Occipital lobe (tissue), 2 donors: ENCODE data around the gene PRKRIP1. TPM values are rescaled to one million over a fixed set of nuclear protein-coding genes. Genes with fewer than 3 reads are reported as not detected.
"Not testable (repeated sequence)": the region's sequence is repeated elsewhere in the genome, so short reads cannot be mapped to it uniquely, and the experiment has no call there.

ENCODE experiments used
- DNase-seq: peaks from one replicate; lab custom pipeline; 2025; lab: John Stamatoyannopoulos, UW
- total RNA-seq: library from RNA; depleted of rRNA; stranded (reverse); fragments of >200 nt; gene quantifications from one replicate; pipeline ENCODE4 v1.2.3, GENCODE V29; 2014

PRKRIP1 gene
- total RNA-seq, 1 donor from 2014 or later: 13.6 TPM

DNA sequence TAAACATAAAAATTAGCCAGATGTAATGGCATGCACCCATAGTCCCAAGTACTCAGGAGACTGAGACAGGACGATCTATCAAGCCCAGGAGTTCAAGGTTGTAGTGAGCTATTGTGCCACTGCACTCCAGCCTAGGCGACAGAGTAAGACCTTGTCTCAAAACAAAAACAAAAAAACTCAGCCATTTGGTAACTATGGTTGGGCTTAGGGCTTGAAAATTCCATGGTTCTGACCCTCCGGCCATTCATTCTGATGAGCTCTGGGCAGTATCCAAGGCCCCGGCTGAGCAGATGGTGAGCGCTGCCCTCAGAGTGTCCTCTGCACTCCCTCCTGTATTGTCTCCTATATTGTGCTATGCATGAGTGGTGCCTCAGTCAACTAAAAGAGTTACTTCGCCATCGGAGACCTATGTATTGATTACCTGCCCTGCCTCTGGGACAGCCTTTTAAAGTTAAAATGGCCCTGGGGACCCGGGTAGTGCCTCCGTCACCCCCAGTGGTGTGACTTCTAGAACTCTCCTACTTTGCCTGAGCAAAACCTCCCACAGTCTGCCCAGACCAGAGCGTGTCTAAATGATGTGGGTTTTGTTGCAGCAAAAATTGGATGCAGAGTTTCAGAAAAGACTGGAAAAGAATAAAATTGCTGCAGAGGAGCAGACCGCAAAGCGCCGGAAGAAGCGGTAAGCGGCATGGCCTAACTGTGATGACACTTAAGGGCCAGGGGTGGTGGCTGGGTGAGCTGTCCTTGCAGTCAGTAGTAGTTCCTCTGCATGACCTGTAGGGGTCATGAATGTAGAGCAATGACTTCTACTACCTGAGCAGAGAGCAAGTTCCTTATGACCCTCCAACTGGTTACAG, 8.1 kb downstream of the PRKRIP1 start:
- DNase-seq: no peak

DNA sequence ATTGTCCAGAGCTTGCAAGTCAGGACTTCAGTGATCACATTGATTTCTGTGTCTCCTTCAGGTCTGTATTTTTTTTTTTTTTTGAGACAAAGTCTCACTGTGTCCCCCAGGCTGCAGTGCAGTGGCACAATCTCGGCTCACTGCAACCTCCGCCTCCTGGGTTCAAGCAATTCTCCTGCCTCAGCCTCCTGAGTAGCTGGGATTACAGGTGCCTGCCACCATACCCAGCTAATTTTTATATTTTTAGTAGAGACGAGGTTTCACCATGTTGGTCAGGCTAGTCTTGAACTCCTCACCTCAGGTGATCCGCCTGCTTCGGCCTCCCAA, 8.7 kb downstream of the PRKRIP1 start:
- not testable (repeated sequence) for DNase-seq

DNA sequence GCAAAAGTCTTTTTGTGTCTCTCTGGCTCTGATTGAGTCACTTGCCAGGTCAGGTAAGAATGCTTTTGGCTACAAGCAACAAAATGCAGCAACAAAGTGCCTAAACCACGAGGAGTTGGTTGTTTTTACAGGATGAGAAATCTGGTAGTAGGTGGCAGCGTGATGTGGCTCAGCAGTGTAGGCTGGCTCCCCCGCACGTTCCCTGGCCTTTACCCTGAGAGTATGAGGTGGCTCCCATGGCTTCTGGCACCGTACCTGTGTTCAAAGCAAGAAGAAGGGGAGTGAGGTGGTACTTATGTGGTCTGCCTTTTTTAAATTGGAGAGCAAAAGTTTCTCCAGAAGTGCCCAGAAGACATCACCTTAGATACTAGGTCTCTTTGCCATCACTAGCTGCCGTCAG, 11.7 kb downstream of the PRKRIP1 start:
- DNase-seq: no peak

DNA sequence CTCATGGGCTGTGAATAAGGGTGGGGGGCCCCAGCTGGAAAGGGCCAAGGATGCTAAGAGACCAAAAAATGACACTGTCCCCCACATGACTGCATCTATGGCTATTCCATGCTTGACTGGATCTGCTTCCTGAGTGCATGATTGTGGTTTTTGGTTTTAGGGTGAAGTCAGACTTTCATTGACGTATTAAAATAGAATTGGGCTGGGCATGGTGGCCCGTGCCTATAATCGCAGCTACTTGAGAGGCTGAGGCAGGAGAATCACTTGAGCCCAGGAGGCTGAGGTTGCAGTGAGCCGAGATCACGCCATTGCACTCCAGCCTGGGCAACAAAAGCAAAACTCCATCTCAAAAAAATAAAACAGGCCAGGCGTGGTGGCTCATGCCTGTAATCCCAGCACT, 12.4 kb downstream of the PRKRIP1 start:
- DNase-seq: not testable (repeated sequence)

DNA sequence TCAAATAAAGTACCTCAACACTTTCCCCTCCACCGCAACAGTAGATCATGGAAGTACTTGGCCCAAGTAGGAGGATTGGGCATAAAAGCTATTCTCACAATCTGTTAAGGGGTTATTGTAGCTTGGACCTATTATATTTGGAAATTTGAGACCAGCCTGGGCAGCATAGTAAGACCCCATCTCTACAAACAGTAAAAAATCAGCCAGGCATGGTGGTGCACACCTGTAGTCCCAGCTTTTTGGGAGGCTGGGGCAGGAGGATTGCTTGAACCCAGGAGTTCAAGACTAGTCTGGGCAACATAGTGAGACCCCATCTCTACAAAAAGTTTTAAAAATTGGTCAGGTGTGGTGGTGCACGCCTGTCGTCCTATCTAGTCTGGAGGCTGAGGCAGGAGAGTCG, 13.2 kb downstream of the PRKRIP1 start:
- DNase-seq: no peak

DNA sequence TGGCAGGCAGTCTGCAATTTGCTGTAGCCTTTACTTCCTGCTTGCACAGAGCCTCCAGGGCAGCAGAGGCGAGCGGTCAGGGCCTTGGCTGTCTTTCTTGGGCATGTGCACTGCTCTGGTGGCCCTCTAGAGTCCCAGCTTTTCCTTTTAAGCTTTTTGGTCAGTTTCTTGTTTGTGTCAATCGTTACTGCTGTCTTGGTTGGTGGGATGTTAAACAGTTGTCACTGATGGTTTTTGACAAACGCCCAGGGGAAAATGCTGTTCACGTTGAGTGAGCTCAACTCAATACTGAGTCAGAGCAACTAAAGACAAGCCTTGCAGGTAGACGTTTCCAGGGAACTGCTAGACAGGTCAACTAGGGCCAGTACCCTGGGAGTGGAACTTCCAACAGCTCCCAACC, 14.0 kb downstream of the PRKRIP1 start:
- DNase-seq: no peak

DNA sequence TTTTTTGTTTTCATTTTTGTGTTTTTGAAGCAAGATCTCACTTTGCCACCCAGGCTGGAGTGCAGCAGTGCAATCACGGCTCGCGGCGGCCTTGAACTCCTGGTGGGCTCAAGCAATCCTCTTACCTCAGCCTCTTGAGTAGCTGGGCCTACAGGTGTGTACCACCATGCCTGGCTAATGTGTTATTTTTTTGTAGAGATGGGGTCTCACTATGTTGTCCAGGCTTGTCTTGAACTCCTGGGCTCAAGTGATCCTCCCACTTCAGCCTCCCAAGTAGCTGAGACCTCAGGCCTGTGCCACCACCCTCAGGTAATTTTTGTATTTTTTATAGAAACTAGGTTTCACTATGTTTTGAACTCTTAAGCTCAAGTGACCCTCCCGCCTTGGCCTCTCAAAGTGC, 14.8 kb downstream of the PRKRIP1 start:
- DNase-seq: no peak

DNA sequence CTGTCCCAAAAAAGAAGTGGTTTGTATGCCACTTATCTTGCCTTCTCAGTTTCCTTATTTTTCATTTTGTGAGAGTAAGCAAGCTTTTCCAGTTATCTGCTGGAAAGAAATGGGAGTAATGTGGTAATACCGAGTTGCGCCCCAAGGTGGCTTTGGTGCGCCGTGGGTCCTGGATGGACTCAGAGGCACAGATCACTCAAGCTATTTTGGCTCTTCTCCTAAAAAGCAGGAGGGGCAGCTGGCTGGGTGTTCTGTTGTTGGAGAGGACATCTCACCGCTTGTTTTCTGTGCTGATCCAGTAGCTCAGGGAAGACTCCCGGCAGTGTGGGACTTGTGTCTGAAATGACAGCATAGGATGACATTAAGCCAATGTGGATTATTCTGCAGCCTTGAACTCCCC, 16.4 kb downstream of the PRKRIP1 start:
- DNase-seq: peak; percentile 35

DNA sequence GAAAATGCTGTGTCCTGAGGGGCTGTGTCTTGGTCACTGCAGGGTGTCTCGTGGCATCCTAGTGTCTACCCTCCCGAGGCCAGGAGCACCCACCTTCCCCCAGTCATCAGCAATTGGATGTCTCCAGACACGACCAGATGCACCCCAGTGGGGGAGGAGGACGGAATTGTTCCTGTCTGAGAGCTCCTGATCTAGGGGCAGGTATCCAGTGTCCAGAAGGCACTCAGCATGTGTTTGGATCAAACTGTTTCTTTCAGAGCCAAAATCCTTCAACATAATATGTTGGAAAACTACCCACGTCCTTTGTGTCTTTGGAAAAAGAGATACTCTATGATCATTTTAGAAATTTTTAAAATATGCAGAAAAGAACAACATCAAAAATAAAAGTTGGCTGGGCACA, 16.9 kb downstream of the PRKRIP1 start:
- DNase-seq: no peak

DNA sequence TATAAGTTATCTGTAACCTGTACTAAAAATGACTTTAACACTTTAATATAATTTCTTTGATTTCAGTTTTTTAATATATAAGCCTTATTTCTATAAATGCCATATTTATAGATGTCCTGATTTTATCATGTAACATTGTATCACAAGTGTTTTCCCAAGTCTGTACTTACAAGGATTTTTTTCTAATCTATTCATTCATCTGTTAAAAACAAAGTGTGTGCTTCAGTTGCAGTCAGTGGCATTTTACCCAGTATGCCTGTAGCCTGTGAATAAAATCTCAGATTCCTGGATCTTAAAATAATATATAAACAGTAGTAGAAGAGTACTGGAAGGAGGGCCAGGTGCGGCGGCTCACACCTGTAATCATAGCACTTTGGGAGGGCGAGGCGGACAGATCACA, 17.4 kb downstream of the PRKRIP1 start:
- DNase-seq: no peak

DNA sequence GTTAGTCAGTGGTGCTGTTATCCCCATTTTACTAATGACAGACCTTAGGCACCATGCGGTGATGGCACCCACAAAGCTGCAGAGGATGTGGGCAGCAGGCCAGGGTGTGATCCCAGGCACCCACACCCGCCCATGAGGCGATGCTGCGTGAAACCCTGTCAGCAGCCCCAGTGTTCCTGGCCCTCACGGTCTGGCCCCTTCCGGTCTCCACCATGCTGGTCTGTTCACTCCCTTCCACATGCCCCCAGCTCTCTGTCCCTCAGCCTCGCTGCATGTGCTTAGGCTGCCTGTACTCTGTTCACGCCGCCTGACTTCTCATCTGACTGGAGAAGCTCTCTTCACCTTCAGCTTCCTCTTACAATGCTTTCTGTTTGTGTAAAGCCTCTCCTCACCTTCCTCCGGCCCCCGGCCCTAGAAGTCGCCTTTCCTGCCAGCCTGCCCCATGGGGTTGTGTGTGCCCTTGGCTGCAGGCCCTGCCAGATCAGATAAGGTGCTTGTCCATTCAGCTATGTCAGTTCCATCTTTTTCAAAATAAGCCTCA, 19.6 kb downstream of the PRKRIP1 start:
- DNase-seq: no peak

DNA sequence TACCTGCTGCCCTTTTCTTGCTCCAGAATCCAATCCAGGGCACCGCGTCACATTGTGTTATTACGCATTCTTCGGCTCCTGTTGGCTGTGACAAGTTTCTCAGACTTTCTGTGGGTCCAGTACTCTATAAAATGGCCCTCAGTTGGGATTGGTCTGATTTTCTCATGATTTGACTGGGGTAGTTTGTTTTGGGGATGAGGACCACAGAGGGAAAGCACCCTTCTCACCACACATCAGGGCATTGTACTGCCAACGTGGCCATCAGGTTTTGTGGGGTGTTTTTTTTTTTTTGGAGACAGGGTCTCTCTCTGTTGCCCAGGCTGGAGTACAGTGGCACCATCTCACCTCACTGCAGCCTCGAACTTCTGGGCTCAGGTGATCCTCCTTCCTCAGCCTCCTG, 20.2 kb downstream of the PRKRIP1 start:
- no peak for DNase-seq

DNA sequence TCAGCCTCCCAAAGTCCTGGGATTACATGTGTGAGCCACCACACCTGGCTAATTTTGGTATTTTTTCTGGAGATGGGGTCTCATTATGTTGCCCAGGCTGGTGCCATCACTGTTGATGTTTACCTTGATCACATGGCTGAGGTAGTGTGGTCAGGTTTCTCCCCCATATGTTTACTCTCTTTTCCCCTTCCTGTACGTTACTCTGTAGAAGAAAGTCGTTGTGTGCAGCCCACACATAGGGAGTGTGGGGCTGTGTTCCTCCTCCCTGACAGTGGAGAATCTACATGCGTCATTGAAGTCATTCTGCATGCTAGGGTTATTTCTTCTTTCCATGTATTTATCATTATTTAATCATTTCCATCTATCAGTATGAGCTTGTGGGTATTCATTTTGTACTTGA, 20.9 kb downstream of the PRKRIP1 start:
- DNase-seq: no peak

DNA sequence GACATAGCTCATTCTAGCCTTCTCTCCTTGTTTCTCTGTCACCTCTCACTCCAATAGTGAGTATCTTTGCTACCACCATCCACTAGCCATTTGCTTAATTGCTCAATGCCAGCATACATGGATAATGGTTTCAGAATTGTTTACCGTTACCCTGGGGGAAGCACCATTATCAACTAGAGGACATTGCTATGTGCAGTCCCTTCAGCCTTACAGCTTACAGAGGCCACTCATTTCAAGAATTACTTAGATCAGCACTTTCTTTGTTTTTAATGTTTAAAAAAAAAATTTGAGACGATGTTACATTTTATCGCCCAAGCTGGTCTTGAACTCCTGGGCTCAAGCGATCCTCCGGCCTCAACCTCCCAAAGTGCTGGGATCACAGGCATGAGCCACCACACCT, 22.4 kb downstream of the PRKRIP1 start:
- no peak for DNase-seq

DNA sequence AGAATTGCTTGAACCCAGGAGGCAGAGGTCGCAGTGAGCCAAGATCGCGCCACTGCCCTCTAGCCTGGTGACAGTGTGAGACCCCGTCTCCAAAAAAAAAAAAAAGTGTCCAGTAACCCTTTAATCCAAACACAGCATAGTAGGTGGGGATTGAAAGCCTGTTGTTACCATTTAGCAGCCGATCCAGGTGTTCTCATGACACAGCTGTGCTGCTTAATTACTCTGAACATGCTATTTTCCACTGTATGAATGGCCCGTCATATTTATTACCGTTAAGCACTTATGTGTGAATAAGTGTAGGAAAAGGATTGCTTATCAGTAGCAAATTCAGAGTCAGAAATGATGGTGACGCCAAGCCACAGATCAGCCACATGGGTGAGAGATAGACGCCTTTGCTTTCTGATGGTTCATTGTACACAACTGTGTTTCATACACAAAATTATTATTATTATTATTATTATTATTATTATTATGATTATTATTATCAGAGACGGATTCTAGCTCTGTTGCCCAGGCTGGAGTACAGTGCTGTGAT, 25.6 kb downstream of the PRKRIP1 start:
- no peak for DNase-seq

DNA sequence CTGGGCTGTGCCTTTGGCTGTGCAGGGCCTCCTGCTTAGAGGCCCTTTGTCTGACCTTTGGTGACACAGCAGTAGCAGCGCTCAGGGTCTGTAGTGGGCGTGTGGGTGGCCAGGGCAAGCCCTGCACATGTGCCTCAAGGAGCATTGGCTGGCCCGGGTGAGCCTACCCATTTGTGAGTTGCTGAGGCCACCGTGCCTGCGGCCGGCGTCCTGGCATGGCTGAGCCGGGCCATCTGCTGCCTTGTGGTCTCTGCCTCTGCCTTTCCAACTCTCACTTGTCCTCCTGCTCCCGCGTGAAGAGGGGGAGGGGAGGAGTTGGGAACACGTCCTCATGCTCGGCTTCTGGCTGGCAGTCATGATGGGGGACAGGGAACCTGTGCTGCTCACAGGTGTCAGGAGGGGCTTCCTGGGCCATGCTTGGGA, 28.0 kb downstream of the PRKRIP1 start:
- DNase-seq: no peak

DNA sequence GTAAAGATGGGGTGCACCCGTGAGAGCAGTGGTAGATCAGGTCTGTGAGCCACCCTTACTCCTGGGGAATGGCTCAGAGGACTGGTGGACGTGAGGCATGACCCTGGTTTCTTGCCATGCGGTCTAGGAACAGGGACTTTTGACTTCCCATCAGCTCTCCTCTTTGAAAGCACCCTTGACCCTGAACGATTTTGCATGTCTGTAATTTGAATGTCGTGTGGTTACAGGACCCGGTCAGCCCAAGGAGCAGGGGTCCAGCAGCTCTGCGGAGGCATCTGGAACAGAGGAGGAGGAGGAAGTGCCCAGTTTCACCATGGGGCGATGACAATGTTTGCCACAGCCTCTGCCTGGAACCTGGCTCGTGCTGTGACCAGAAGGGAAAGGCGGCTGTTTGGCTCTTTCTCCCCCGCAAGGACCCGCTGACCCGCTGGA, 28.6 kb downstream of the PRKRIP1 start:
- DNase-seq: no peak

DNA sequence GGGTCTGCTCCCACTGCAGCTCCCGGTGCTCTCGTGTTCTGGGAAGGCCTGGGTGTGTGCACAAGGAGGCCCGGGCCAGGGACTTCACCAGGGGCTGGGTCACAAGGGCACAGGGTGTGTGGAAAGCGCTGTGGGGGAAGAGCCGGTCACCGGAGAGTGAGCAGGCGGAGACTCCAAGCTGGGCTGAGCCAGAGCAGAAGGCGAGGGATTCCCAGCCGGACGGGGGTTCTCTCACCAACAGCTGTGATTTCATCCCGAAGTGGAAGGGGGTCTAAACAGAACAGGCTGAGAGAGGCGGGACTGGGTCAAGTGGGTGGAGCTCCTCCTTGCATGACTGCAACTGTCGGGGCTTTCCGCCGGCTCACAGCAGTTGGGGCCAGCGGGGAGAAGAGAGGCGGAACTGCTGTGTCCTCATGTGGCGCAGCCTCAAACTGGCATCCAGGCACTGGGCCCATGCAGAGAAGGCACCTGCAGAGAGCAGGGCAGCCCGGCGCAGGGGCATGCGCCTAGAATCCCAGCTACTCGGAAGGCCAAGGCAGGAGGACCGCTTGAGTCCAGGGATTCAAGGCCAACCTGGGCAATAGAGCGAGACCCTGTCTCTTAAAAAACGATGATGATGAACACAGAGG, 29.6 kb downstream of the PRKRIP1 start:
- DNase-seq: no peak

DNA sequence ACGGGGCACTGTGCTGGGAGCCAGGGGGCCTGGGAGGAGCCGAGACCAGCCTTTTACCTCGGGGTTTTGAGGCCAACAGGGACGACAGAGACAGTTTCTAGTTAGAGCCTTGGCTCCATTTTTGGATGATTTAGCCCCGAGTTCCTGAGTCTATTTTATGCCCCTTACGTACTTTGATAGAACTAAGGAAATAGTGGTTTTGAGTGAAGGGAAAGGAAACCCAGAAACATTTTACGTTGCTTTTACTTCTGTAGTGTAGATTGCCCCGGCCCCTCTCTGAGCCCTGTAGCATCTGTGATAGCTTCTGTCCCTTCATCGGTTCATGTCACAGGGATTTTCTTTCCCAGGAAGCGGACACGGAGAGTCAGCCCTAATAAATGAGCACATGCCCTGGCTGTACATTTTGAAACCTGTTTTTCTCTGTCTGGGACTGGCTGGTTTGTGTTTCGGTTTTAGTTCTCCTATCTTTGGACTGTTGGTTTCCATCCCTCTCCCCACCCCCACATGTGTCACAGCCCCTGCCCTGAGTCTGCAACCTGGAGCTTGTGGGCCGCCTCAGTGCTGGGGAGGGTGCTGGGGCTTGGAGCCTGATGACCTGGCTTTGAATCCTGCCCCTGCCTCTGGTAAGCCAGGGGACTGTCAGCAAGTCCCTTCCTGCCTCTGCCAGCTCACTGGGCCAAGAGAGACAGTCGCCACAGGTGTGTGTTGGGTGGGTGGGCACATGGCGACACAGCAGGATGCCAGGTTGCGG, 30.3 kb downstream of the PRKRIP1 start:
- DNase-seq: no peak

DNA sequence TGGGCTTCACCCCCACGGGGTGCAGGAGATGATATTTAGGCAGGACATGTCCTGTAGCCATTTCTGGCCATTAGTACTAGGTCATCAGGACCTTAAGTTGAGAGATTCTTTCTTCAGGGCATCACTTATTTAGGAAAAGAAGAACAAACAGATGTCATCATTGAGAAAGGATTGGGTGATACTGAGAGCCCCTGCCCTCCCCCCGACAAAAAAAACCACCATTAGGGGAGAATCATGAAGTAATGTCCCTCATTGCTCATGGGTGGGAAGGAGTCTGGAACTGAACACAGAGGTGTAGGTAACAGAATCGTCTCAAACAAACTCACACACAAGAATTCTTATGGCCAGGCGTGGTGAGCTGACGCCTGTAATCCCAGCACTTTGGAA, 30.8 kb downstream of the PRKRIP1 start:
- DNase-seq: no peak

DNA sequence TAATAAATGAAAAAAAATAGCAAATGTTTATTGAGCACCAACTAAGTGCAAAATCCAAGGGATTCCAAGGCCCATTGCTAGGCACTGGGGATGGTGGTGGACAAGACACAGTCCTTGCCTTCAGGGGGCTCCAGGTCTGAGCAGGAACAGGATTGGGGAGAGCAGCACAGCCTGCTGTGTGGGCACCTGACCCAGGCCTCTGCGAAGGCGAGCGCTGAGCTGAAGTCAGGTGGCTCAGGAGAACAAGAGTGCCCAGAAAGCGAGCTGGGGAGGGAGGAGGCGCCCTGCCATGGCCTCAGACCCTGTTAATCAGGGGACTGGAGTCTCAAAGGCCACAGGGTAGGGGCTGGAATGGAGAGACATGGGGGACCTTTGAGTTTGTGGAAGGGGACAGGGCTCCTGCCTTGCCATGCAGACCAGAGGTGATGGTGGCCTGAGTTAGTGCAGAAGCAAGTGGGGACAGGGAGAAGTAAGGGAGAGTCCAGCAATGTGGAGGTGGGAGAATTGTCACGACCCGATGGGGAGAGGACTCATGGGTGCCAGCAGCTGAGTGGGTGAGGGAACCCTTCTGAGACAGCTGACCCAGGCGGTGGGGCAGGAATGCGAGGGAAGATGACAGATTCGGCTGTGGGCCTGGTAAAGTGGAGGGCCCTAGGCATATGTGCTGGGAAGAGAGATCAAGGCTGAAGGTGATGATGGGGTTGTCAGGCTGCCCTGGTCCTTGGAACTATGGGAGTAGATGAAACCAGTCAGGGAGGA, 33.2 kb downstream of the PRKRIP1 start:
- no peak for DNase-seq
